NOMO-1 (cell line): ENCODE data around the gene SND1.
"Not testable (repeated sequence)": the region's sequence is repeated elsewhere in the genome, so short reads cannot be mapped to it uniquely, and the experiment has no call there.

Experiments used
- DNase-seq, 2 experiments: peaks; one replicate each; lab custom pipeline; 2025; ENCODE audit not compliant: unreplicated experiment in 2 of 2; lab: John Stamatoyannopoulos, UW

The SND1 gene

GRCh38 chr7:128103498-128104107, 451.6 kb downstream of the SND1 start:
- no peak for DNase-seq

- DNase-seq = no peak
Measured at GRCh38 chr7:128104108-128104742, 452.2 kb downstream of the SND1 start.

- DNase-seq = no peak
Measured at GRCh38 chr7:128105228-128106022, 453.4 kb downstream of the SND1 start.

- no peak for DNase-seq
Measured at GRCh38 chr7:128106821-128107220, 454.8 kb downstream of the SND1 start.

- not testable (repeated sequence) for DNase-seq
Measured at GRCh38 chr7:128107516-128107915, 455.5 kb downstream of the SND1 start.

- DNase-seq = no peak
Measured at GRCh38 chr7:128108129-128108528, 456.1 kb downstream of the SND1 start.

- peak; percentile 68 to 86 for DNase-seq
Measured at GRCh38 chr7:128108641-128109423, 456.8 kb downstream of the SND1 start.

GRCh38 chr7:128109424-128109969, 457.5 kb downstream of the SND1 start:
- DNase-seq = not testable (repeated sequence)

GRCh38 chr7:128110641-128111364, 458.8 kb downstream of the SND1 start:
- DNase-seq = no peak

GRCh38 chr7:128112018-128112780, 460.2 kb downstream of the SND1 start:
- no peak for DNase-seq

GRCh38 chr7:128112781-128113221, 460.8 kb downstream of the SND1 start:
- DNase-seq = no peak

GRCh38 chr7:128113839-128114238, 461.8 kb downstream of the SND1 start:
- no peak for DNase-seq

- no peak for DNase-seq
Measured at GRCh38 chr7:128114806-128115205, 462.8 kb downstream of the SND1 start.

- no peak for DNase-seq
Measured at GRCh38 chr7:128115336-128115820, 463.4 kb downstream of the SND1 start.

GRCh38 chr7:128115821-128116723, 464.1 kb downstream of the SND1 start:
- DNase-seq = no peak

GRCh38 chr7:128116740-128117139, 464.7 kb downstream of the SND1 start:
- no peak for DNase-seq

GRCh38 chr7:128117691-128118090, 465.7 kb downstream of the SND1 start:
- no peak for DNase-seq

- DNase-seq = no peak
Measured at GRCh38 chr7:128119036-128119435, 467.0 kb downstream of the SND1 start.
